HEK293 (cell line): ENCODE measurements around the gene CREB5.

Experiments
- GLI4 ChIP-seq: fragments of 450-650 bp; formaldehyde crosslinking; IDR thresholded peaks from 2 replicates; pipeline ENCODE4 v1.5.1; 2016; ENCODE audit warnings: missing biosample characterization, missing genetic modification characterization
- IKZF3 ChIP-seq: fragments of 450-650 bp; IDR thresholded peaks from 2 replicates; pipeline ENCODE4 v1.5.0; 2018; ENCODE audit warnings: missing biosample characterization, mild to moderate bottlenecking, missing genetic modification characterization, moderate library complexity
- ZNF473 ChIP-seq: fragments of 450-650 bp; formaldehyde crosslinking; IDR thresholded peaks from 2 replicates; pipeline ENCODE4 v1.5.1; 2017; ENCODE audit warnings: missing biosample characterization, missing genetic modification characterization
- TF ChIP-seq, protein P1 (sequence below): fragments of 450-650 bp; formaldehyde crosslinking; IDR thresholded peaks from 2 replicates; pipeline ENCODE4 v1.5.1; 2016; ENCODE audit warnings: missing biosample characterization, missing genetic modification characterization

DNA sequence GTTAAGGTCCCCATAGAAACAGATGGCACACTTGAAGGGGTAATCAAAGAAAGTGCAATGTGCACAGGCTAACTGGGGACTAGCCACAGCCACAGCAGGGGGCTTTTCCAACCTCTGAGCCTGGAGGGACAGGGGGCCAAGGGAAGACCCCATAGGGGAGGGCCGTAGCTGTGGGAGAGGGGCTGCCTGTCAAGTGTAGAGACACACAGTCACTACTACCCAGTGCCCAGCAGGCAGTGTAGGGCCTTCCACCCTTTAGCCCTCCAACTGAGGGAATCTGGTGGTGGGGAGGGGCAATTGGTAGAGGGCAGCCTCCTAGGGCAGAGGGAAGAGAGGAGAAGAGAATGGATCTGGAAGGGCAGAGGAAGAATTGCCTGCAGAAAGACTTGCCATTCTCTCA is 54.6 kb downstream of the CREB5 start:
- TF ChIP-seq, protein P1, sequence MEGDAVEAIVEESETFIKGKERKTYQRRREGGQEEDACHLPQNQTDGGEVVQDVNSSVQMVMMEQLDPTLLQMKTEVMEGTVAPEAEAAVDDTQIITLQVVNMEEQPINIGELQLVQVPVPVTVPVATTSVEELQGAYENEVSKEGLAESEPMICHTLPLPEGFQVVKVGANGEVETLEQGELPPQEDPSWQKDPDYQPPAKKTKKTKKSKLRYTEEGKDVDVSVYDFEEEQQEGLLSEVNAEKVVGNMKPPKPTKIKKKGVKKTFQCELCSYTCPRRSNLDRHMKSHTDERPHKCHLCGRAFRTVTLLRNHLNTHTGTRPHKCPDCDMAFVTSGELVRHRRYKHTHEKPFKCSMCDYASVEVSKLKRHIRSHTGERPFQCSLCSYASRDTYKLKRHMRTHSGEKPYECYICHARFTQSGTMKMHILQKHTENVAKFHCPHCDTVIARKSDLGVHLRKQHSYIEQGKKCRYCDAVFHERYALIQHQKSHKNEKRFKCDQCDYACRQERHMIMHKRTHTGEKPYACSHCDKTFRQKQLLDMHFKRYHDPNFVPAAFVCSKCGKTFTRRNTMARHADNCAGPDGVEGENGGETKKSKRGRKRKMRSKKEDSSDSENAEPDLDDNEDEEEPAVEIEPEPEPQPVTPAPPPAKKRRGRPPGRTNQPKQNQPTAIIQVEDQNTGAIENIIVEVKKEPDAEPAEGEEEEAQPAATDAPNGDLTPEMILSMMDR: no peak
- TF ChIP-seq IKZF3 (tag by site-specific recombination): no peak
- TF ChIP-seq GLI4: no peak
- TF ChIP-seq ZNF473 (tag by site-specific recombination): no peak
